SU-DHL-6 (cell line): ENCODE measurements around the gene SMARCC2.

Experiments used
- H2AFZ ChIP-seq: fragments of 200-600 bp; sonication (generic); 2 replicates; pipeline ENCODE4 v1.6.1; 2014; ENCODE audit warnings: low read depth, mild to moderate bottlenecking, moderate library complexity, mixed read lengths, antibody characterized with exemption, low read length; ENCODE audit not compliant: severe bottlenecking
- H3F3A ChIP-seq: fragments of 200-600 bp; shearing (Covaris generic); 2 replicates; pipeline ENCODE4 v1.6.0; 2016; ENCODE audit warnings: antibody characterized with exemption, mild to moderate bottlenecking; ENCODE audit not compliant: insufficient read depth
- H3K27ac ChIP-seq: fragments of 200-600 bp; sonication (generic); 2 replicates; pipeline ENCODE4 v1.5.1; 2016; ENCODE audit warnings: low read depth, mild to moderate bottlenecking, low read length, moderate library complexity, mixed read lengths
- H3K27me3 ChIP-seq: fragments of 200-600 bp; sonication (generic), shearing (Covaris generic); 2 replicates; pipeline ENCODE4 v1.6.0; 2014; ENCODE audit warnings: mild to moderate bottlenecking, low read length
- H3K36me3 ChIP-seq: fragments of 200-600 bp; sonication (generic); 2 replicates; pipeline ENCODE4 v1.6.1; 2014; ENCODE audit warnings: mild to moderate bottlenecking, low read length, mixed read lengths
- H3K4me2 ChIP-seq: fragments of 300-600, 200-600 bp; shearing (Covaris generic), sonication (generic); 2 replicates; pipeline ENCODE4 v1.6.0; 2014; ENCODE audit warnings: low read length, low read depth, mild to moderate bottlenecking; ENCODE audit not compliant: poor library complexity, severe bottlenecking
- H3K4me3 ChIP-seq: fragments of 200-600 bp; sonication (generic); 2 replicates; pipeline ENCODE4 v1.5.1; 2014; ENCODE audit warnings: antibody characterized with exemption, low read length, mild to moderate bottlenecking, mixed read lengths; ENCODE audit not compliant: insufficient read depth, poor library complexity, severe bottlenecking
- H3K79me2 ChIP-seq: fragments of 200-600 bp; sonication (generic); 2 replicates; pipeline ENCODE4 v1.6.1; 2014; ENCODE audit warnings: mild to moderate bottlenecking, low read length, moderate library complexity; ENCODE audit not compliant: insufficient read depth
- H3K9ac ChIP-seq: fragments of 200-600 bp; sonication (generic); 2 replicates; pipeline ENCODE4 v1.7.0; 2014; ENCODE audit warnings: mild to moderate bottlenecking, low read length
- H3K9me2 ChIP-seq: fragments of 200-600 bp; sonication (generic); replicated peaks from 2 replicates; pipeline ENCODE4 v1.6.1; 2014; ENCODE audit warnings: low read length; ENCODE audit not compliant: insufficient read depth
- H3K9me3 ChIP-seq: fragments of 200-600 bp; sonication (generic); 2 replicates; pipeline ENCODE4 v1.6.1; 2014; ENCODE audit warnings: low read length, mixed read lengths; ENCODE audit not compliant: insufficient read depth
- H4K20me1 ChIP-seq: fragments of 200-600 bp; sonication (generic); 2 replicates; pipeline ENCODE4 v1.6.1; 2014; ENCODE audit warnings: low read depth, mild to moderate bottlenecking, antibody characterized with exemption, low read length, moderate library complexity, mixed read lengths
- CTCF ChIP-seq: fragments of 200-600 bp; sonication (generic); IDR thresholded peaks from one replicate; pipeline ENCODE4 v1.5.1; 2017; ENCODE audit warnings: antibody characterized with exemption, mild to moderate bottlenecking, low read length, moderate library complexity; ENCODE audit not compliant: insufficient read depth, poor library complexity, severe bottlenecking
- EZH2phosphoT487 ChIP-seq: fragments of 200-600 bp; sonication (generic), shearing (Covaris generic); conservative IDR thresholded peaks from 2 replicates; pipeline ENCODE4 v1.6.1; 2018; ENCODE audit warnings: mild to moderate bottlenecking, antibody characterized with exemption, low read length, moderate library complexity, mixed read lengths

The SMARCC2 gene

GRCh38 chr12:56224954-56225353, 35.7 kb upstream of the SMARCC2 start:
- peaks cover 6% of the 10 kb centered on the region for H3F3A ChIP-seq
- no peaks in the 10 kb centered on the region for H3K9me3 ChIP-seq
- no peak overlapping the region for H2AFZ ChIP-seq
- H3K27ac ChIP-seq = peak overlapping the region; percentile 53
- no peaks in the 10 kb centered on the region for H3K36me3 ChIP-seq
- peak overlapping the region; percentile 96 for H3K9ac ChIP-seq
- peak overlapping the region; percentile 96 for H3K4me2 ChIP-seq
- no peaks in the 10 kb centered on the region for H4K20me1 ChIP-seq
- no peak for TF ChIP-seq CTCF
- H3K27me3 ChIP-seq = no peaks in the 10 kb centered on the region
- H3K9me2 ChIP-seq = no peaks in the 10 kb centered on the region
- H3K79me2 ChIP-seq = peaks cover 28% of the 10 kb centered on the region
- peak overlapping the region; percentile 87 for H3K4me3 ChIP-seq

GRCh38 chr12:56224102-56224701, 34.9 kb upstream of the SMARCC2 start, which contains the start of gene NABP2:
Gene NABP2 (plus strand): TSS chr12:56224342. CDS start chr12:56224857, 515 bp downstream.
- H3K9ac ChIP-seq = peak within 1 kb of the TSS; percentile 96
- H3K9me3 ChIP-seq = no peaks in the 10 kb centered on the region
- no peaks in the 10 kb centered on the region for H4K20me1 ChIP-seq
- peak within 1 kb of the TSS; percentile 78 for H2AFZ ChIP-seq
- H3K4me3 ChIP-seq = peak within 1 kb of the TSS; percentile 87
- TF ChIP-seq CTCF (peak; percentile 93), EZH2phosphoT487 (no peak)
- peaks cover 6% of the 10 kb centered on the region for H3F3A ChIP-seq
- H3K4me2 ChIP-seq = peak within 1 kb of the TSS; percentile 96
- no peaks in the 10 kb centered on the region for H3K9me2 ChIP-seq
- peak within 1 kb of the TSS; percentile 53 for H3K27ac ChIP-seq
- peaks cover 34% of the 10 kb centered on the region for H3K79me2 ChIP-seq
- H3K36me3 ChIP-seq = no peaks in the 10 kb centered on the region
- no peaks in the 10 kb centered on the region for H3K27me3 ChIP-seq

GRCh38 chr12:56223571-56224101, 34.4 kb upstream of the SMARCC2 start:
- Histone ChIP-seq H3K4me3 (peak overlapping the region; percentile 87), H3K79me2 (peaks cover 34% of the 10 kb centered on the region), H4K20me1 (no peaks in the 10 kb centered on the region), H3K9ac (peak overlapping the region; percentile 96), H3K4me2 (peak overlapping the region; percentile 96), H2AFZ (peak overlapping the region; percentile 78), H3K27me3 (no peaks in the 10 kb centered on the region), H3K27ac (peak overlapping the region; percentile 46), H3K36me3 (no peaks in the 10 kb centered on the region), H3K9me2 (no peaks in the 10 kb centered on the region), H3K9me3 (no peaks in the 10 kb centered on the region), H3F3A (peaks cover 6% of the 10 kb centered on the region)
- no peak for TF ChIP-seq CTCF
- TF ChIP-seq EZH2phosphoT487 = no peak
